Activated T-cell treated with anti-CD3 and anti-CD28 coated beads, Interleukin-2, amount 50 U/mL, for 24 hours (primary cell): ENCODE data around the gene RBPJ.

ENCODE experiments used
- DNase-seq: peaks from one replicate; pipeline ENCODE4 v3.0.0-alpha.2; 2020
- H3K27ac Mint-ChIP-seq: 2 replicates; pipeline ENCODE4 v1.8.0; 2020; ENCODE audit warnings: mild to moderate bottlenecking, mixed read lengths
- H3K27me3 Mint-ChIP-seq: 2 replicates; pipeline ENCODE4 v1.8.0; 2020; ENCODE audit warnings: mixed read lengths
- H3K36me3 Mint-ChIP-seq: 2 replicates; pipeline ENCODE4 v1.8.0; 2020; ENCODE audit warnings: low read depth, mixed read lengths
- H3K4me1 Mint-ChIP-seq: 2 replicates; pipeline ENCODE4 v1.8.0; 2020; ENCODE audit warnings: low read depth, mixed read lengths
- H3K4me3 Mint-ChIP-seq: 2 replicates; pipeline ENCODE4 v1.8.0; 2020; ENCODE audit warnings: mild to moderate bottlenecking, moderate library complexity, mixed read lengths
- H3K9me3 Mint-ChIP-seq: 2 replicates; pipeline ENCODE4 v1.8.0; 2020; ENCODE audit warnings: mixed read lengths

RBPJ gene

DNA sequence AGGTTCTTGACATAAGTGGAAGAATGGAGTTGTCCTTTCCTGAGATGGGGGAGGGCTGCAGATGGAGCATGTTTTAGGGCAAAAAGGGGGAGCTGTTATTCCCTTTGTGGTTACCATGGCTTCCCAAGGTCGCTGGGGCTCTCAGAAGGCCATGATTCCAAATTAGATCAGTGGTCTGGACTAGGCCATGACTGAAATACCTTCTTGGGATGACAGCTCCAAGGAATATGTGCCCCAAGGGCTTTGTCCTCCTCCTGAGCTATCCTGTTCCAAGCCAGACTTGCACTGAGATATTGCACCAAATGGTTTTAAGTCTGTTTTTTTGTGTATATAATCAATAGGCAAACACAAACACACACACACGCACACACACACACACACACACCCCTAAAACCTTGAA is 3.0 kb upstream of the RBPJ start:
- peaks cover 21% of the 10 kb centered on the region for H3K9me3 Mint-ChIP-seq
- peaks cover 26% of the 10 kb centered on the region for H3K4me1 Mint-ChIP-seq
- H3K4me3 Mint-ChIP-seq: no peak overlapping the region
- peaks cover 31% of the 10 kb centered on the region for H3K36me3 Mint-ChIP-seq
- H3K27ac Mint-ChIP-seq: peak overlapping the region; percentile 100
- H3K27me3 Mint-ChIP-seq: no peaks in the 10 kb centered on the region
- no peak for DNase-seq

DNA sequence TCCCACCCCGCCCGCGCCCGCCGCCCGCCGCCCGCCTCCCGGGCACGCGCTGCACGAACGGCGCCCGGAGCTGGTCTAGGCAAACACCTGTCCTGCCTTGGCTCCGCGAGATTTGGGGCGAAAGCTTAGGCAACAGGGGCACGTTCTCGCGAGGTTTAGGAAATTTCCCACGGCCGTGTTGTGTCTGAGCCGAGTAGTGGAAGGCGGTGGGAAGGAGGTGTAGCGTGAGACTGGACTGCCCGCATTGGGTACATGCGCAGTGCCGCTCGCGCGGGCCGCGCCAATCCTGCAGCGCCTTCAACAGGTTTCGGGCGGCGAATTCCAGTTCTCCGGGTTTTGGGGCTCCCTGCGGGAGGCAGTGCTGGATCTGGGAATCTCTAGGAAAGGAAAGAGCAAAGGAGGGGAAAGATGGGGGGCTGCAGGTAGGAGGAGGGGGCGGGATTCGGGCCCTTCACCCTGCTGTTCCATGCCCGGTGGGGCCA is 1.3 kb upstream of the RBPJ start:
- peak; percentile 98 for DNase-seq
- Mint-ChIP-seq H3K27ac (peak overlapping the region; percentile 100), H3K9me3 (peaks cover 17% of the 10 kb centered on the region), H3K27me3 (no peaks in the 10 kb centered on the region), H3K4me3 (peak overlapping the region; percentile 95), H3K36me3 (peaks cover 39% of the 10 kb centered on the region), H3K4me1 (peaks cover 37% of the 10 kb centered on the region)

DNA sequence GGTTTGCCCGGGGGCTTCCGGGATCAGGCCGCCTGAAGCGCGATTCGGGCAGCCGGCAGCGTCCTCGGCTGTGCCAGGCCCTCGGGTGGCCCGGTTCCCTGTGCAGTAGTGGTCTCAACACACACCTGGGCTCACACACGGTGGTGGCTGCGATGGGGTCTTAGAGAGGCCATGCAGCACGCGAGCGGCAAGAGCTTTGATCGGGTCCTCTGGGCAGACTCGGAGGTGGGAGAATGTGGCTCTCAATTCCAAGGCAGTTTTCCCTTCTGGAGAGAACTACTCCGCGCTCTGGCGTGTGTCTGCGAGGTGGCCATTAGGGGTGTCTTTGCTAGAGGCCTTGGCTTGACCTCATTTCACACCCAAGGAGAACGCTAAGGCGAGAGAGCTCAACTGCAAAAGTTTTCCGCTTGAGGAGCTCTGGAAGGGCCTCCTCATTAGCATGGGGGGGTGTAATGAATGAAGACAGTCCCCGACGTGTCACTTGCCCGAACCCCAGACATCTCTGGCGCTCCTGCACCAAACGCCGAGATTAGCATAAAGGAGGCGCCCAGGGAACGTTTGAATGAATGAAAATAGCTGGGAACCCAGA is 771 bp upstream of the RBPJ start:
- DNase-seq: no peak
- Mint-ChIP-seq H3K4me3 (peak overlapping the region; percentile 95), H3K27ac (peak overlapping the region; percentile 100), H3K36me3 (peaks cover 41% of the 10 kb centered on the region), H3K4me1 (peaks cover 42% of the 10 kb centered on the region), H3K9me3 (peaks cover 14% of the 10 kb centered on the region), H3K27me3 (no peaks in the 10 kb centered on the region)

DNA sequence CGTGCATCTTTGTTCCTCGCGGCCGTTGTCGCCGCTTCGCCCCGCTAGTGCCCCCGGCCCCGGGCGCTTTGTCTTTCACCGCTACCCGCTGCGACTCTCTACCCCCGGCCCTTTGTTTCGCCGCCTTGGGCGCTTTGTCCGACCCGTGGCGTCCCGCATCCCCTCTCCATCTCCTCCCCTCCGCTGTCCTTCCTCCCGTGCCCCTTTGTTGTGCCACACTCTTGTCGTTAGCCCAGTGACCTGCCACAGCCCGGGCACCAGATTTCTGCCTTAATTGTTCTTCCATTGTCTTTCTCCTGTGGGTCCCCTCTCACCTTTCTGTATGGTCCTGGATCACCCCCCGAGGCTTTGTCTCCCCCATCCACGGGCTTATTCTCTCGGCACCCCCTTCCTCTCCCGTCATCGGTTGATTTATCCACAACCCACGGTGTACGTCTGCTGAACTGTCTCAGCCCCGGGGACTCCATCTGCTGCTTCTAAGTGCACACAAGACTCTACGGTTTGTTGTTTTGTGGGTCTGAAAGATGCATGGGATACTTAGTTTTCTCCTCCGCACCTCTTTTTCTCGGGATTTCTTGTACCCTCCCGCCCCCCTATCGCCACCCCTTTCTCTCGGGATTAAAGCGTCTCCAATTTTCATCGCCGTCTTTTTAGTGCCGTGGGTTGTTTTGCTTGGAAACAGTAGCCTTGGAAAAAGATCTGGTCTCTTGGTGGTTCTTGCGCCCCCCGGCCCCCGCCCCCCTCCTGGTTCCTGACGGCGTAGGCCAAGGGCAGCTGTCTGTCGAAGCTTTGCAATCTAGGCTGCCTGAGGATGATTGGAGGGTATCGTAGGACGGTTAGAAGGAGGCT is 783 bp downstream of the RBPJ start:
- Mint-ChIP-seq H3K36me3 (peaks cover 40% of the 10 kb centered on the region), H3K27me3 (no peaks in the 10 kb centered on the region), H3K9me3 (peaks cover 6% of the 10 kb centered on the region), H3K27ac (peak overlapping the region; percentile 95), H3K4me1 (peaks cover 52% of the 10 kb centered on the region), H3K4me3 (peak overlapping the region; percentile 91)
- DNase-seq: peak; percentile 66

DNA sequence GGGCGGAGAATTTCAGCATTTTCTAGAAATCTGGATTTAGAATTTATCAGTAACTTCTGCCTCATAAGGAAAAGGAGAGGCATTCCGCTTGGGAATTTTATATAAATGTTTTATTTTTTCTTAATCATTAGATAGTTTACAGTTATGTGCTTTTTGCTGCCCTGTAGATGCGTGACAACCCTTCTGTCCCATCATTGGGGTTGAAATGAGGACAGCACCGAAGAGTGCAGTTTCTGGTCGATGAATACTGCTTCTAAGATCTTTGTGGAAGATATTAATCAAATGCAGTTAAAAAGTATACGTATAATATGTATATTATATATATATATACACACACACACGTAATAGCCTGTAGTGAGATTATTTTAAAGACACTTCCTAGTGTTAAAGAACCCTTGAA is 1.5 kb downstream of the RBPJ start:
- Mint-ChIP-seq H3K27ac (peak overlapping the region; percentile 95), H3K27me3 (no peaks in the 10 kb centered on the region), H3K4me3 (peak overlapping the region; percentile 91), H3K4me1 (peaks cover 52% of the 10 kb centered on the region), H3K36me3 (peaks cover 40% of the 10 kb centered on the region), H3K9me3 (peaks cover 6% of the 10 kb centered on the region)
- no peak for DNase-seq

DNA sequence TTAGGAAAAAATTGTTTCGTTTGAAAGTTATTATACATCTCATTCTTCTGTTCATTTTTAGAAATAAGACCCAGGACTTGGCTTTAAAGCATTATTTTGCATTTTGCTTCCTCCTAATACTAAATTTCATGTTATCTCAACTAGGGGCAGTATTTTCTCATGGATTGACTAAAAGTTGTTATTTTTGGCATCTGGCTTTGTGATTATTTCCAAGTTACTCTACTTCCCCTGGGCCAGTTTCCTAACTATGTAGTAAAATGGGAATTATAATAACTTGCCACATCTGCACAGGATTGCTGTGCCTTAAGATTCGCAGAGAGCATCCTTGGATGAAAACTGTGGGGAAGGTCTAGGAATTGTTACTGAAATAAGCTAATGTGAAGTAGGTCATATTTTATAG is 3.0 kb downstream of the RBPJ start:
- peak overlapping the region; percentile 74 for H3K27ac Mint-ChIP-seq

DNA sequence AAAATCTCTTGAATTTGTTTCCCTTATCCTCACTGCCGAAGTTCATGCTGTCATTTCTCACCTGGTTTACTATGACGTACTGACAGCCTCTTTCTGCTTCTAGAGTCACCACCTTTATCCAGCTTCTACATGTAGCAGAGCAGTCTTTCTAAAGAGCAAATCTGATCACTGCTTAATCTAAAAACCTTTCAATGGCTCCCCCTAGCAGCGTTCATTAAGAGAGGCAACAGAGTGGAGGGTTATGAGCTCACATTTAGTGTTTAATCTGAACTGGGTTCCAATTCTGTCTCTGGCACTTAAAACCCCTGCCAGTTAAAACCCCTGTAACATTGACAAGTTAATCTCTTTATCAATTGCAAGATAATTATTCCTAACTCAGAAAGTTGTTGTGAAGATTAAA is 4.4 kb downstream of the RBPJ start:
- peak overlapping the region; percentile 63 for H3K27ac Mint-ChIP-seq
- no peak for DNase-seq
- no peaks in the 10 kb centered on the region for H3K9me3 Mint-ChIP-seq
- no peaks in the 10 kb centered on the region for H3K27me3 Mint-ChIP-seq
- H3K4me1 Mint-ChIP-seq: peaks cover 57% of the 10 kb centered on the region
- H3K36me3 Mint-ChIP-seq: peaks cover 32% of the 10 kb centered on the region
- peak overlapping the region; percentile 91 for H3K4me3 Mint-ChIP-seq

More for the DNA sequence above, 3.0 kb downstream of the RBPJ start:
- H3K36me3 Mint-ChIP-seq: peaks cover 38% of the 10 kb centered on the region
- H3K4me1 Mint-ChIP-seq: peaks cover 48% of the 10 kb centered on the region
- peak overlapping the region; percentile 91 for H3K4me3 Mint-ChIP-seq
- no peak for DNase-seq
- no peaks in the 10 kb centered on the region for H3K27me3 Mint-ChIP-seq
- no peaks in the 10 kb centered on the region for H3K9me3 Mint-ChIP-seq

DNA sequence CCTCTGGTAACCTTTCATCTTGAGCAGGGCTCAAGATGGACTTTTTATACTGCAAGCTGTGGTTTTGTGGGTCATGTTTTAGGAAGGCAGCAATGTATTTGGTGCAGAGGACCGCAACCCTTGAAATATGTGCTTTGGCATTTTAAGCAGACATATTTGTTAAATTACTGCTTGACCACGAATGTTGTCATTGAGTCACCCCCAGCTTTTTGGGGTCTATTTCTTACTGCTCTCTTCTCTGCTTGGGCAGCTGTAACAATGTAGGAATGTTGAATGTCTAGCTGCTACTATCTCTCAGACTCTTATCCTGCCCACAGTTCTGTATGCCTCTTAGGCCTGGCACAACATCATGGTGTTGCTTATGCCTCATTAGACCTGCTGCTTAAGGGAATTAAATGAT is 6.0 kb downstream of the RBPJ start:
- Mint-ChIP-seq H3K27me3 (no peaks in the 10 kb centered on the region), H3K9me3 (no peaks in the 10 kb centered on the region), H3K36me3 (peaks cover 25% of the 10 kb centered on the region), H3K4me3 (peak overlapping the region; percentile 26), H3K27ac (no peak overlapping the region), H3K4me1 (peaks cover 73% of the 10 kb centered on the region)
- no peak for DNase-seq

DNA sequence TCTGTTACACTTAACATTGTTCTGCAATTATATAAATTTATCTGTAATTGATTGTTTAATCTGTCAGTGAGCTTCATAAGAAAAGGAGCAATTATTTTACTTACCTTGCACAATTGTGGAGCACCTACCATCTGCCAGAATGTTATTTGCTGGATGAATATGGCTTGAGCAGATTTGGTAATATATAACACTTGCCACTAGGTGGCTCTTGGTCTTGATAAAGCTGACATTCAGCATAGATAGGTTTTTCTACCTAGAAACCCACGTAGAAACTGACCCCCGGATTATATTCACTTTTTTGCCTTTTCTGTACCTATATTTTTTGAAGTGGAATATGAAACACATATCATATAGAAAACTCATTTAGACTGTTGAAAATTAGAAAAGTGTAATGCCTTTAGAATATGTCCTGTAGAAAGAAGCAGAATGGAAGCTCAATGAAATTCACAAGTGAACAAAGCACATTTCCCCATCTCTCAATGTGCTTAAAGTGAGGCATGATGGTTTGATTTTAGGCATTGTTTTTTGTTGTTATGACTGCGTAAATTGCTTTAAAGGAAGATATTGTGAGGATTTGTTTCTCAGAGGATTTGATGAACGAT is 9.5 kb downstream of the RBPJ start:
- peaks cover 64% of the 10 kb centered on the region for H3K4me1 Mint-ChIP-seq
- H3K36me3 Mint-ChIP-seq: peaks cover 26% of the 10 kb centered on the region

DNA sequence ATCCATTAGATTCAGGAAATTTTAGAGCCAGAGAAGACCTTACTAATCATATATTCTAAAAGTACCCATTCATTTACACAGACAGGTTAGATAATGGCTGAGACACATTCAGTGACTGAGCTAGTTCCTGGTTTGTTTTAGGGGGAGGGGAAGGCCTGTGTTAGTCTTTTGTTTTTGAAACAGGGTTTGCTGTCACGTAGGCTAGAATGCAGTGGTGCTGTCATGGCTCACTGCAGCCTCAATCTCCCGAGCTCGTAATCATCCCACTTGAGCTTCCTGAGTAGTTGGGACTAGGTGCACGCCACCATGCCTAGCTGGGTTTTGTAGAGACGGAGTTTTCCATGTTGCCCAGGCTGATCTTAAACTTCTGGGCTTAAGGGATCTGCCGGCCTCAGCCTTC is 10.1 kb downstream of the RBPJ start:
- no peak for DNase-seq
- H3K27ac Mint-ChIP-seq: no peak overlapping the region
- H3K4me3 Mint-ChIP-seq: no peak overlapping the region
- H3K4me1 Mint-ChIP-seq: peaks cover 64% of the 10 kb centered on the region
- H3K36me3 Mint-ChIP-seq: peaks cover 29% of the 10 kb centered on the region
- no peaks in the 10 kb centered on the region for H3K27me3 Mint-ChIP-seq
- no peaks in the 10 kb centered on the region for H3K9me3 Mint-ChIP-seq

More for the DNA sequence above, 9.5 kb downstream of the RBPJ start:
- DNase-seq: no peak
- H3K9me3 Mint-ChIP-seq: no peaks in the 10 kb centered on the region
- no peaks in the 10 kb centered on the region for H3K27me3 Mint-ChIP-seq
- H3K4me3 Mint-ChIP-seq: no peak overlapping the region
- no peak overlapping the region for H3K27ac Mint-ChIP-seq

DNA sequence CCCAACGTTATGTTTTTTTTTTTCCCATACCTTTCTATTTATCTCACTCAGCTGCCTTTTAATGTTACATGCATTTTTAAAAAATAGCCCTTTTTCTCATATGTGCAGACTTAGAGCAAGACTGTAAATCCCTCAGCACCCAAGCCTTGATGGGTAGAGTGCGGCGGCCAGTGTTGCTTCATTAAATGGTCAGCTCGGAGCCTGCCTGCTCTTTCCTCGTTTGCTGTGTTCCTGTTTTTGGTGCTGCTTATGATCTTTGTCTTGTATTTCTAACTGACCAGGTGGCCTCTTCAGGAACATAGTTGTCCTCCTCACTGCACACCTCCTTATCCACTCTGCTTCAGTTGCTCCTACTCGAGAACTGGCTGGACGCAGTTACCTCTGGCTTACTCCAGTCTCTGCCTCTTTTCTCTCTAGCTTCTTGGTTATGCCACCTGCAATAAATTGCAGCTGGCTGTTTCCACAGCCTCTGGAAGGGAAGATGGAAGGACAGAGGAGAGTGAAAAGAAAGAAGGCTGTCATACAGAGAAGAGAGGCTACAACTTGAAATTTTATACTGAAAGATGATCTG is 10.7 kb downstream of the RBPJ start:
- no peak for DNase-seq
- no peaks in the 10 kb centered on the region for H3K9me3 Mint-ChIP-seq
- no peak overlapping the region for H3K4me3 Mint-ChIP-seq

DNA sequence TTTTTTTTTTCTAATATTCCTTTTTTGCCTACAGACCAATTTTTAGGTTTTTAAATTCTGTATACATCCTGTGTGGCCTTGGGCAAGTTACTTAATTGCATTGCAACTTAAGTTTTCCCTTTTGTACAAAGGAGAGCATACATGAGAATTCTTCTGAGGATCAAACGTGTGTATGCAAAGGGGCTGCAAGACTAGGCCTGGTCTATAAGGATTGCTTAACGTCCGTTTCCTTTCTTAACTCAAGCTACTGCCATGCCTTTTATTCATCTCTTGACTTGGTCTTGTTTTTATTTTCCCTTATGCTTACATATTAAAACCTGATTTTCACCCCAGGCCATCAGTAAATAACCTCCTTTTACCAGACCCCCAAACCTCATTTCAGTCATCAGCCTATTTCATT is 13.6 kb downstream of the RBPJ start:
- H3K4me3 Mint-ChIP-seq: no peak overlapping the region
- no peaks in the 10 kb centered on the region for H3K9me3 Mint-ChIP-seq
- H3K4me1 Mint-ChIP-seq: peaks cover 59% of the 10 kb centered on the region
- no peak overlapping the region for H3K27ac Mint-ChIP-seq
- no peak for DNase-seq
- no peaks in the 10 kb centered on the region for H3K27me3 Mint-ChIP-seq
- peaks cover 35% of the 10 kb centered on the region for H3K36me3 Mint-ChIP-seq

More for the DNA sequence above, 10.7 kb downstream of the RBPJ start:
- H3K4me1 Mint-ChIP-seq: peaks cover 65% of the 10 kb centered on the region
- H3K27me3 Mint-ChIP-seq: no peaks in the 10 kb centered on the region
- H3K36me3 Mint-ChIP-seq: peaks cover 34% of the 10 kb centered on the region
- H3K27ac Mint-ChIP-seq: no peak overlapping the region

DNA sequence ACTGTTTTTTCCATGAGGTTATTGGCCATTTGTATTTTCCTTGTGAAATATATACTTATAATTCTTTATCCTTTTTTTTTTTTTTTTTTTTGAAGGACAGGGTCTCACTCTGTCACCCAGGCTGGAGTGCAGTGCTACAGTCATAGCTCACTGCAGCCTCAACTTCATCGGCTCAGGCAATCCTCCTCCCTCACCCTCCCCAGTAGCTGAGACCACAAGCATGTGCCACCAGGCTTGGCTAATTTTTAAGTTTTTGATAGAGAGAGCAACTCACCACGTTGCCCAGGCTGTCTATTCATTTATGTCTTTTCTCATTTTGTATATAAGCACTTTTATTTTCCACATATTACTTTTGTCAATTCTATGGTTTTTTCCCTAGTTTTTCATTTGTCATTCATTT is 16.8 kb downstream of the RBPJ start:
- Mint-ChIP-seq H3K4me1 (peaks cover 65% of the 10 kb centered on the region), H3K27ac (peak overlapping the region; percentile 3), H3K4me3 (no peak overlapping the region), H3K9me3 (no peaks in the 10 kb centered on the region), H3K36me3 (peaks cover 30% of the 10 kb centered on the region), H3K27me3 (no peaks in the 10 kb centered on the region)
- DNase-seq: no peak

DNA sequence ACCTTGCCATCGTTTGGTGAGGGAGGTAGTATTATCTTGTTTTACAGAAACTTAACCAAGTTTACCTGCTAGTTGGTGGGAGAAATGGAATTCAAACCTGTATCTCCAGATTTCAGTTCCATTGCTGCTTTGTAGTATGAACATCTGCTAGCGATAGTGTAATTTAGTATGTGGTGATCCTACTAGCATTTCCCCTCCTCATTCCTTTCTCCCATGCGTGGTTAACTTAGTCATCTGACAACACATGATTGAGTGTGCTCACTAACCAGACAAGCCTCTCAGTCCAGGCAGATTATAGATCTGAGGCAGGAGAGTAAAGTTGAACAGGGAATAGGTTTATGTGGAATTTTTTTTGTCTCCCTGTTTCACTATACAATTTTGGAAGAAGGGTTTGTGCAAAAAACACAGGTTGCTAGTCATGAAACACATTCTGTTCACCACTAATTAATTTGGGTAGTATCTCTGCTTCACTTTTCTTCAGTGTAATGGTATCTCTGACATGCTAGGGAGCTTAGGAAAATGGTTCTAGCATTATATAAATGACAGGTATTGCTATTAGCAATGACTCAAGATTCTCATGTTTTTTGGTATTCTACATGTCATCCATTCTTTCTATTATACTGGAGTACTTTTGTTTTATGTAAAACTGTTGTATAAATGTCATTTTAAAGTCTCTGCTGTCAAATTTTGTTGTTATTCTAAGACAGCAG is 21.7 kb downstream of the RBPJ start:
- peaks cover 23% of the 10 kb centered on the region for H3K36me3 Mint-ChIP-seq
- no peaks in the 10 kb centered on the region for H3K9me3 Mint-ChIP-seq
- DNase-seq: no peak
- H3K27me3 Mint-ChIP-seq: no peaks in the 10 kb centered on the region
- peaks cover 70% of the 10 kb centered on the region for H3K4me1 Mint-ChIP-seq
- H3K27ac Mint-ChIP-seq: peak overlapping the region; percentile 10
- H3K4me3 Mint-ChIP-seq: no peak overlapping the region
